ENCODE results near the gene CEP104.
"Not testable (repeated sequence)": the region's sequence is repeated elsewhere in the genome, so short reads cannot be mapped to it uniquely, and the experiment has no call there.

CEP104 gene

DNA sequence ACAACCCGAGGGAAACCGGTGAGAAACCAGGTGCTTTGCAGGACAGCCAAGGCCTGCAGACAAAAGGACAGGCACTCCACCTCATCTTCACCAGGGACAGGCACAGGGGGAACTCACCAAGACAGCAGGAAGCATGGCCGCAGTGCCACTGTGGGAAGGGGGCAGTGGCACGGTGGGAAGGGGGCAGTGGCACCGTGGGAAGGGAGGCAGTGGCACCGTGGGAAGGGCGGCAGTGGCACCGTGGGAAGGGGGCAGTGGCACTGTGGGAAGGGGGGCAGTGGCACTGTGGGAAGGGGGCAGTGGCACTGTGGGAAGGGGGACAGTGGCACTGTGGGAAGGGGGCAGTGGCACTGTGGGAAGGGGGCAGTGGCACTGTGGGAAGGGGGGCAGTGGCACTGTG, 32.4 kb downstream of the CEP104 start:
- DNase-seq (ENCODE audit: low read depth), result no peak

DNA sequence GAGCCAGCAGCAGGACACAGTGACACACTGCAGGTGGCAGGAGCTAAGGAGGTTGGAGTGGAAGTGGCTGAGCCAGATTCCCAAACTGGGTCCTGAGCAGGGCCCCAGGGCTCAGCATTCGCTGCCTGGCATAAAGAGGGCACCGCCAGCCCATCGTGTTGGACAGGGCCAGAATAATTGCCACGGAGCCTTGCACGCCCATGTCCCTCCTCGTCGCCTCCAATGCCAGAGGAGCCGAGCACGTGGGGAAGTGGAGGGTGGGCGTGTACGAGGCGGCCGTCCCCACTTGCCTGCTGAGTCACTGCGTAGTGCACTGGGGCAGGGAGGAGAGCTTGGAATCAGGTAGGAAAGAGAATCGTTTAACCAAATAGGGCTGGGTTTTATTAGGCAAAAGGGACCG, 34.6 kb downstream of the CEP104 start:
- no peak for DNase-seq (ENCODE audit: low read depth)

DNA sequence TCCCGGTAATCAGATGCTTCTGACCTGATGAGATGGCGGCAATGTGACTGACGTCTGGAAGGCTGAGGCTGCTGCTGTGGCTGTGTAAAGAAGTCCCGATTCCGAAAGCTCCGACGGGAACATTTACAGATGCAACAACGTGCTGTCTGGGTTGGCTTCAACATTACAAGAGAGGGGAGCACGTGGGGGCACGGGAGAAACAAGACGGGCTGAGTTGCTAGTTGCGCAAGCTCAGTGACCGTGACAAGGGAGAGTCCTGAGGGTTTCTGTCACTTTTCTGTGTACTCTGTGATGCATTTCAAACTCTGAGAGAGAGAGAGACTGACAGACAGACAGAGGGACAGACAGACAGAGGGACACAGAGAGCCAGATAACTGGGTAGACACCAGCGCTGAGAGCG, 35.1 kb downstream of the CEP104 start:
- DNase-seq (ENCODE audit: low read depth), result no peak

DNA sequence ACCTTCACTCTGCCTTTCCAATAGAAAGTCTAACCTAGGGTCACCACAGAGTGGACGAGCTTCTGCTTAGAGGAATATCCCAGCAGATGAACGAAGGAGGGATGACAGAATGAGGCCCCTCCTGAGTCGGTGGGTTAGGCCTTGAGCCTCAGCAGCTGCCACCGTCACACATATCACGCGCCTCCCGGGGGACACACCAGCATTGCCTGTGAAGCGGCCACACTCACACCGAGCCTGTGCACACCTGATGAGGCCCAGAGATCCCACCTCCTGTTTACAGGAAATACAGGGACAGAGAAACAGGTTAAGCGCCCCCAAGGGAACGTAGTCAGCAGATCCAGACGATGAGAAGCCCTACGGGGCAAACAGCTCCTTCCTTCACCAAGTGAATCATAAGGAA, 35.6 kb downstream of the CEP104 start:
- DNase-seq (ENCODE audit: low read depth), result no peak

GRCh38 chr1:3821004-3821403, 36.0 kb downstream of the CEP104 start:
- no peak for DNase-seq (ENCODE audit: low read depth)

GRCh38 chr1:3820316-3820715, 36.7 kb downstream of the CEP104 start:
- no peak for DNase-seq (ENCODE audit: low read depth)

GRCh38 chr1:3819771-3820200, 37.2 kb downstream of the CEP104 start:
- no peak for DNase-seq (ENCODE audit: low read depth)

DNA sequence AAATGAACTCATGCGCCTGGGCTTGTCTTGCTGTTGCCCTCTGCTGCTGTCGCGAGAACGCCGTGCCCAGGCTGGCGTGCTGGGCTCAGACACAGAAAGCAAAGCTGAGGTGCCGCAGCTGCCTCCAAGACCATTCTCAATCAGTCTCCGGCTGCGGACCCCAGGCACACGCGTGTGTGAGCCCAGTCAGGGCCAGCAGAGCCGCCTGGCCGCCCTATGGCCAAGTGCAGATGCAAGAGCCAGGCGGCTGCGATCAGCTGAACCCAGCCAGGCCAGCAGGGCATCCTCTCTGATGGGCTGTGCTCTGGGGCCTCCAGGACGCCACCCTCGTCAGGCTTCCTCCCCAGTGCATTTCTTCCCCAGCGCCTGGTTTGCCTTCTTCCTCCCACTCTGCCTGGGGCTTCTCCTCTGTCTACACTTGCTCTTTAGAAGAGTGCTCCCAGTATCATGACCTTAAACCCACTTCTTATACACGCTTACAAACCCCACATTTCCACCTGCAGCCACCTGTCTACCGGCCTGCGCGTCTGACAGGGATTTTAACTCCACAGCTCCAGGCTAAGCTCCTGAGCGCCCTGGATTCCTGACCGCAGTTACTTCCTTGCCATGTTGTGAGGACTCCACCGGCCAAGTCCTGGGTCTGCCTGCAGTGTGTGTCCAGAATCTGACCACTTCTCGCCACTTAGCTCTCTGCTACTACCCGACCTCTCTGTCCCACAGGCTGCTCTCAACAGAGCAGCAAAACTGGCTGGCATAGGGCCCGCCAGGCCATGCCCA, 39.0 kb downstream of the CEP104 start:
- no peak for DNase-seq (ENCODE audit: low read depth)

GRCh38 chr1:3817138-3817740, 39.8 kb downstream of the CEP104 start:
- no peak for DNase-seq (ENCODE audit: low read depth)

- DNase-seq (ENCODE audit: low read depth), result no peak
These were observed 40.5 kb downstream of the CEP104 start for GRCh38 chr1:3816331-3817137.

- no peak for DNase-seq (ENCODE audit: low read depth)
These were observed 42.0 kb downstream of the CEP104 start for GRCh38 chr1:3814771-3815561.

- no peak for DNase-seq (ENCODE audit: low read depth)
These were observed 42.9 kb downstream of the CEP104 start for GRCh38 chr1:3814065-3814464.

- no peak for DNase-seq (ENCODE audit: low read depth)
These were observed 45.5 kb downstream of the CEP104 start for GRCh38 chr1:3811595-3811911.

DNA sequence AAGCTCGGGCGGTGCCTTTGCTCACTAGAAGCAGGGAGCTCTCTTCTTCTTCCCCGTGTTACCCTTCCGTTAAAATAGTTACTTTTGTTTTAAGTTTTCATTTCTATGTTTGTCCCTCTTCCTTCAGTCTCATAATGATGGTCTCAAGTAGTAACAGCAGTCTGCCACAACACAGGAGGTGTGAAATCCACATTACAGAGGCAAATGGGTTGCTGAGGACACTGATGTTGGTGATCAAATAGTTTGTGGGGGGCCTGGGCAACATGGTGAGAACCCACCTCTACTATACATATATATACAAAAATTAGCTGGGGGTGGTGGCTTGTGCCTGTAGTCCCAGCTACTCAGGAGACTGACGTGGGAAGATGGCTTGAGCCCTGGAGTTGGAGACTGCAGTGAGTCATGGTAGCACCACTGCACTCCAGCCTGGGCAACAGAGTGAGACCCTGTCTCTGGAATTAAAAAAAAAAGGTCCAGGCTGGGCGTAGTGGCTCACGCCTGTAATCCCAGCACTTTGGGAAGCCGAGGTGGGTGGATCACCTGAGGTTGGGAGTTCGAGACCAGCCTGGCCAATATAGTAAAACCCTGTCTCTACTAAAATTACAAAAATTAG, 46.8 kb downstream of the CEP104 start:
- DNase-seq (ENCODE audit: low read depth), result not testable (repeated sequence)

DNA sequence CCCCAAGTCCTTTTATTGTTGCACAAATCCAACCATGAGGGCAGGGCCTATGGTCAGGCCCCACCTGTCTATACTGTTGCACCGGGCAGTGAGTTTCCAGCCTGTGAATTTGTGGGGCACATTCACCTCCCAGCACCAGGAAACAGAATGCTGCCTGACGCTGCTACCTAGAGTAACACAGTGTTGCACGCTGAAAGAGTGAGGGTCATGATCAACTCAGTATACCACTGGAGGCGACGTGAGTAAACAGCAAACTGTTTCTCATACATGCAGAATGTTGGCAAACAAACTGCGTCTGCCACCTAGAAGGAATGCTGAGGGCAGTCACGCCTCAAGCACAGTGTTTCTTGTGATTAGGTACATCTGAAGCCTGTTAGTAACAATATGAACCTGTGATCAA, 47.3 kb downstream of the CEP104 start:
- DNase-seq (ENCODE audit: low read depth), result no peak

- DNase-seq (ENCODE audit: low read depth), result no peak
These were observed 49.2 kb downstream of the CEP104 start for GRCh38 chr1:3807769-3808168.

DNA sequence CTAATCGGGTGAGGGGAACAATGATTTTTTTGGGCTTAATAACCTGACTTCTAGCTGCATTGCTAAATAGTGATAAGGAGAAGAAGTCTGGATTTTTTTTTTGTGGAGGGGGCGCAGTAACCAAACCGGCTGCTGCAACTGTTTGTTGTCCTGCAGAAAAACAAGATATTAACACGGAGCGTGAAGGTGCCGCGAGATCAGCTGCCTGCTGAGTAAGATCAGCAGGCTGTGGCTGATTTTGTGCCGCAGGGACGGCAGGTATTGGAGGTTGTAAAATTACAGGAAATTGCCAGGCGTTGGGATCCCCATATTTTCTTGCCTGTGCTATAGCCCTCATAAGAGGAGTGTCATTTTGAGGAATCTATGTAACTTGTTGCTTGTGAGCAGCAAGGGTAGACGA, 52.0 kb downstream of the CEP104 start:
- DNase-seq (ENCODE audit: low read depth), result no peak

DNA sequence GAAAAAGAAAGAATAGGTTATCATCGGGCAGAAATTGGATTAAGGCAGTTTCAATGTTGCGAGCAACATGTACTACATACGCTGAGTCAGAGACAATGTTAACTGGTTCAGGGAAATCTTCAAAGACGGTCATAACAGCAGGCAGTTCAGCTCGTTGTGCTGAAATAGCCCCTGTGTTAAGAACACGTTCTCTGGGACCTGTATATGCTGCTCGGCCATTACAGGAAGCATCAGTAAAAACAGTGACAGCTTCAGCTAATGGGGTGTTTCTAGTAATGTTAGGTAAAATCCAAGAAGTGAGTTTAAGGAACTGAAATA, 52.4 kb downstream of the CEP104 start:
- not testable (repeated sequence) for DNase-seq (ENCODE audit: low read depth)

GRCh38 chr1:3803905-3804626, 52.9 kb downstream of the CEP104 start:
- no peak for DNase-seq (ENCODE audit: low read depth)

DNA sequence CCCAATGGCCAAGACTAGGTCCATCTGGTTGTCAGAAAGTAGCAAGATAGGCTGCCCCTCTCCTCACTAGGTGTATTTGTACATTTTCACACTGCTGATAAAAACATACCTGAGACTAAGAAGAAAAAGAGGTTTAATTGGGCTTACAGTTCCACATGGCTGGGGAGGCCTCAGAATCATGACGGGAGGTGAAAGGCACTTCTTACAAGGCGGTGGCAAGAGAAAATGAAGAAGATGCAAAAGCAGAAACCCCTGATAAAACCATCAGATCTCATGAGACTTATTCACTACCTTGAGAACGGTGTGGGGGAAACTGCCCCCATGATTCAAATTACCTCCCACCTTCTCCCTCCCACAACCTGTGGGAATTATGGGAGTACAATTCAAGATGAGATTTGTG, 56.2 kb downstream of the CEP104 start:
- DNase-seq (ENCODE audit: low read depth), result not testable (repeated sequence)

DNA sequence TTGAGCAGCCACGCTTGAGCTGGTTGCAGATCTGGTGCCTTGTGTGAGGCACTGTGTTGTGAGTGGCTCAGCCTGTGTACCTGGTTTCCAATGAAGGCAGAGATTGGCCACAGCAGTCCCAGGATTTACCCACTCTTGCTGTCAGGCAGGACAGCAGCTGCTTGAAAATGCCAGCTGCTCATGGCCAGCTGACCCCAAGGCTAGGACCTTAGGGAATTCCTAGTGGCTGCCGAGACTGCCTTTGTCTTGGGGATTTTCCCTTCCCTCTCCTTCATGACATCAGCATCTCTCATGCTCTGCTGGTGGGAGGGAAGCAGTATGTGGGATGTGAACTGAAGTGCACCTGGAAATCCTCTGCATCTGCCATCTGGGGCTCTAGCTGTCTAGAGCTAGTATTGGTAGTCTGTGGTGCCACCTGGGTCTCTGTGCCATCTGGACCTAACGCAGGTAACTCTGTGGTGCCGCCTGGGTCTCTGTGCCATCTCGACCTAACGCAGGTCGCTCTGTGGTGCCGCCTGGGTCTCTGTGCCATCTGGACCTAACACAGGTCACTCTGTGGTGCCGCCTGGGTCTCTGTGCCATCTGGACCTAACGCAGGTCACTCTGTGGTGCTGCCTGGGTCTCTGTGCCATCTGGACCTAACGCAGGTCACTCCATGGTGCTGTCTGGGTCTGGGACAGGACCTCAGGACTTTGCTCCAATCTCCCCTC, 56.9 kb downstream of the CEP104 start:
- DNase-seq (ENCODE audit: low read depth), result no peak
